ENCODE results near the gene SLC12A8.

Gene SLC12A8

GRCh38 chr3:125151442-125151817, 61.1 kb downstream of the SLC12A8 start:
- no peak for FAIRE-seq

GRCh38 chr3:125150525-125151441, 61.8 kb downstream of the SLC12A8 start:
- no peak for FAIRE-seq

- FAIRE-seq: no peak
These were observed 63.1 kb downstream of the SLC12A8 start for GRCh38 chr3:125149462-125149861.

GRCh38 chr3:125148836-125149235, 63.7 kb downstream of the SLC12A8 start:
- FAIRE-seq: no peak

GRCh38 chr3:125148016-125148812, 64.3 kb downstream of the SLC12A8 start:
- no peak for FAIRE-seq

- FAIRE-seq: no peak
These were observed 65.1 kb downstream of the SLC12A8 start for GRCh38 chr3:125147491-125147820.

- no peak for FAIRE-seq
These were observed 65.7 kb downstream of the SLC12A8 start for GRCh38 chr3:125146626-125147490.

- FAIRE-seq: no peak
These were observed 66.6 kb downstream of the SLC12A8 start for GRCh38 chr3:125145751-125146475.

- no peak for FAIRE-seq
These were observed 67.8 kb downstream of the SLC12A8 start for GRCh38 chr3:125144653-125145314.

GRCh38 chr3:125143982-125144652, 68.4 kb downstream of the SLC12A8 start:
- FAIRE-seq: no peak

- no peak for FAIRE-seq
These were observed 69.0 kb downstream of the SLC12A8 start for GRCh38 chr3:125143538-125143937.

GRCh38 chr3:125142940-125143339, 69.6 kb downstream of the SLC12A8 start:
- no peak for FAIRE-seq

- FAIRE-seq: no peak
These were observed 70.1 kb downstream of the SLC12A8 start for GRCh38 chr3:125142420-125142778.

GRCh38 chr3:125141596-125142419, 70.7 kb downstream of the SLC12A8 start:
- FAIRE-seq: no peak

- no peak for FAIRE-seq
These were observed 71.5 kb downstream of the SLC12A8 start for GRCh38 chr3:125140818-125141595.

GRCh38 chr3:125140011-125140817, 72.3 kb downstream of the SLC12A8 start:
- no peak for FAIRE-seq

- FAIRE-seq: no peak
These were observed 73.2 kb downstream of the SLC12A8 start for GRCh38 chr3:125139386-125139785.

GRCh38 chr3:125137358-125138033, 75.1 kb downstream of the SLC12A8 start:
- FAIRE-seq: no peak

All from TTC549 (cell line).